BJ (cell line): ENCODE data around the gene ARL4D. TPM values are rescaled to one million over a fixed set of nuclear protein-coding genes. Genes with fewer than 3 reads are reported as not detected.

ENCODE experiments used
- CTCF ChIA-PET: fragments of 350-600 bp; formaldehyde crosslinking; extraction: SDS; loops from one replicate; lab custom pipeline; 2021; ENCODE audit warnings: antibody characterized with exemption, inconsistent platforms; lab: Yijun Ruan, JAX
- POLR2A ChIA-PET: fragments of 300-600 bp; sonication (Branson Sonifier 250); formaldehyde crosslinking; extraction: SDS; loops from one replicate; lab custom pipeline; 2021; ENCODE audit warnings: antibody characterized with exemption; lab: Charles Lee
- DNase-seq: peaks from one replicate; pipeline ENCODE4 v3.0.0-alpha.2; 2011; ENCODE audit warnings: low read depth
- H3K27me3 ChIP-seq: 2 replicates; pipeline ENCODE4 v1.6.0; 2011; ENCODE audit warnings: low read length; ENCODE audit not compliant: control insufficient read depth, insufficient read depth
- H3K36me3 ChIP-seq: 2 replicates; pipeline ENCODE4 v1.5.1; 2011; ENCODE audit warnings: low read length; ENCODE audit not compliant: control insufficient read depth, insufficient read depth
- H3K4me3 ChIP-seq: 2 replicates; pipeline ENCODE4 v1.5.1; 2011; ENCODE audit warnings: low read depth, mild to moderate bottlenecking, control low read depth, low read length
- polyA plus RNA-seq: library from polyadenylated mRNA; depleted of rRNA; stranded (reverse); fragments of >200 nt; gene quantifications from 2 replicates; pipeline ENCODE4 v1.2.3, GENCODE V29; 2011
- TF ChIP-seq, protein P1 (sequence below): IDR thresholded peaks from 2 replicates; pipeline ENCODE4 v1.5.1; 2011; ENCODE audit warnings: low read depth, mild to moderate bottlenecking, control low read depth, inconsistent platforms, low read length, moderate library complexity; ENCODE audit not compliant: insufficient read depth

ARL4D gene
- polyA plus RNA-seq, 1 experiment: 33.8 TPM

DNA sequence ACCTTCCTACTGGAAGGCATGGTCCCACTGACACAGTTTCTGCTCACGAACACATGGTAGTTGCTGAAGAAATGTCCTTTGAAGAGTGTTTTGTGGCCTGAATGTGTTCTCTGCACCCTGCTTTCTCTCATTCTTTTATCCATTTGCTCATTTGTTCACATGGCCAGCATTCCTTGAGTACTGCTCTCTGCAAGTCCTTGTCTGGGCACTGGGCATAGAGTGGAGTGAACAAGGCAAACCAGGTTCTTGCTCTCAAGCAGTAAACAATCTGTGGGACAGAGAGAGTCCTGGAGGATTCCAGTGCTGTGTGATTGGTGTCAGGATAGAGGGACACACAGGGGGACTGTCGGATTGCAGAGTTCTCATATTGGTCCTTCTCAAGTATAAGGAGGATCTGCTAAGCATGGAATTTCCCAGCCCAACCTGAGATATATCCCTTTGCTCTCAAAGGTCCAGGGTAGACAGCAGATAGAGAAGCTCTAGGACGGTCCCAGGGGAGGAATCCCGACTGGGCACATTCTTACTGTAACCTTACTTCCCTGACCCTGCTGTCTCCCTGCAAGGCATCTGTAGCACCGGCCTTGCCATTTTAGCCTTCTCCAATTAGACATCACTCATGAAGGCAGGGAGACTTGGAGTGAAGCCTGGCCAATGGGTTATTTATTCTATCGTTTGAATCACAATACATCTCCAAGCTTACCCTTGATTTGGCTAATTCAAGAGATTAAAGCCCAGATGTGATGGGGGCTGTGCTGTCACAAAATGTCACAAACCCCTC, 32.3 kb downstream of the ARL4D start:
- Histone ChIP-seq H3K4me3 (no peak overlapping the region), H3K36me3 (no peaks in the 10 kb centered on the region), H3K27me3 (no peaks in the 10 kb centered on the region)
- CTCF ChIA-PET: interaction anchor here (0.9 to 2.5 kb wide), 2 partner anchors 37 to 52 kb away, joined by 4 to 6 read pairs; partner anchors contain the start of gene DHX8
- DNase-seq: no peak
- TF ChIP-seq, protein P1, sequence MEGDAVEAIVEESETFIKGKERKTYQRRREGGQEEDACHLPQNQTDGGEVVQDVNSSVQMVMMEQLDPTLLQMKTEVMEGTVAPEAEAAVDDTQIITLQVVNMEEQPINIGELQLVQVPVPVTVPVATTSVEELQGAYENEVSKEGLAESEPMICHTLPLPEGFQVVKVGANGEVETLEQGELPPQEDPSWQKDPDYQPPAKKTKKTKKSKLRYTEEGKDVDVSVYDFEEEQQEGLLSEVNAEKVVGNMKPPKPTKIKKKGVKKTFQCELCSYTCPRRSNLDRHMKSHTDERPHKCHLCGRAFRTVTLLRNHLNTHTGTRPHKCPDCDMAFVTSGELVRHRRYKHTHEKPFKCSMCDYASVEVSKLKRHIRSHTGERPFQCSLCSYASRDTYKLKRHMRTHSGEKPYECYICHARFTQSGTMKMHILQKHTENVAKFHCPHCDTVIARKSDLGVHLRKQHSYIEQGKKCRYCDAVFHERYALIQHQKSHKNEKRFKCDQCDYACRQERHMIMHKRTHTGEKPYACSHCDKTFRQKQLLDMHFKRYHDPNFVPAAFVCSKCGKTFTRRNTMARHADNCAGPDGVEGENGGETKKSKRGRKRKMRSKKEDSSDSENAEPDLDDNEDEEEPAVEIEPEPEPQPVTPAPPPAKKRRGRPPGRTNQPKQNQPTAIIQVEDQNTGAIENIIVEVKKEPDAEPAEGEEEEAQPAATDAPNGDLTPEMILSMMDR: no peak
- POLR2A ChIA-PET: interaction anchor here (1.3 kb wide), 1 partner anchor 33 kb away, joined by 3 read pairs; no protein-coding TSS in a partner anchor

DNA sequence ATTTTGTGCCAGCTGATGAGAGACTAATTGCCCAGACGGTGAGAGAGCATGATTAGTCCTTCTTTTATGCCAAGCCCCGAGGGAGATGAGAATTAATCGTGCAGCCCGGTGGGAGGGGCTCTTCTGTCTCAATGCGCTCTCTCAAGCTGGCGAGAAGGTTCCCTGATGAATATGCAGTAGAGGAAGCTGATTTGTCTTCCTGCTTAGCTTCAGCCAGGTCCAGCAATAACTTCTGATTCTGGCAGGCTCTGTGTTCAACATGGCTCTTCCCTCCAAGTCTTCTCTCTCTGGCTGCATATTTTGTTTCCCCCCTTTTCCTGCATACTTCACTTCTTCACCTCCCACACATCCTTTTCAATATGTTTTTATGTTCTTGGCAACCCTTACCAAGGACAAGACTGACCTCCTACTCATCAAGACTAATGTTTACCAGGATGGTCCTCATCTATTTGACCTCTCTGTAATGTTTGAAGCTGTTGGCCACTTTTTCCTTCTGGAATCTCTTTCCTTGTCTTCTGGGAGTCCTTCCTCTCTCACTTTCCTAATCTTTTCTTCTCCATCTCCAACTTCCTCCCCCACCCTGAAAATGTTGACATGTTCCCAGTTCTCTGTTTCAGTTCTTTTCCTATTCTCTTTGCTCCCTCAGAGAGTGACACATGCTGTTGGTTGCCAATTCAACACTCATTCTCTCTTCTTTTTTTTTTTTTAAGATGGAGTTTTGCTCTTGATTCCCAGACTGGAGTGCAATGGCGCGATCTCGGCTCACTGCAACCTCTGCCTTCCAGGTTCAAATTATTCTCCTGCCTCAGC, 33.1 kb downstream of the ARL4D start:
- TF ChIP-seq, protein P1: no peak
- CTCF ChIA-PET: interaction anchor here (0.9 to 2.5 kb wide), 2 partner anchors 38 to 52 kb away, joined by 4 to 6 read pairs; partner anchors contain the start of gene DHX8
- POLR2A ChIA-PET: interaction anchor here (1.3 kb wide), 1 partner anchor 33 kb away, joined by 3 read pairs; no protein-coding TSS in a partner anchor
- Histone ChIP-seq H3K27me3 (no peaks in the 10 kb centered on the region), H3K4me3 (no peak overlapping the region), H3K36me3 (no peaks in the 10 kb centered on the region)
- no peak for DNase-seq

DNA sequence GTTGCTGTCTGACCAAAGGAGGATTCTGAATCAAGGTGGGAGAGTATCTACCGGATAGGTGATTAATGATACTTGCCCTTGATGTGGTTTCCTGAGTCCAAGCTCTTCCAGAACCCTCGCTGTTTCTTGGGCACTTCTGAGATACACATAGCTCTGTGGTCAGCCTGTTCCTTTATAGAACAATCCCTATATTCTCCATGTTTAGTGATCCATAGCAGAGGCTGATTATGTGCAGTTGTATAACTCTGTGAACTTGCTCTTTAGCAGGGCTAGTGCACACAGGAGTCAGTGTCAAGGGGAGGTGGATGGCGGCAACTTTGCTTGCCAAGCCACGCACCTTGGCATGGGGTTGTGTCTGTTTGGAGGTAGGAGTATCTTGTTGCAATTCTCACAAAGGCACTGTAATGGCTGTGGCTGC, 36.1 kb downstream of the ARL4D start:
- no peaks in the 10 kb centered on the region for H3K36me3 ChIP-seq
- H3K4me3 ChIP-seq: no peak overlapping the region
- DNase-seq: no peak
- H3K27me3 ChIP-seq: no peaks in the 10 kb centered on the region; the same call in 1 of the 2 replicates
- TF ChIP-seq, protein P1: no peak
- POLR2A ChIA-PET: no interaction called here
- CTCF ChIA-PET: no interaction called here

DNA sequence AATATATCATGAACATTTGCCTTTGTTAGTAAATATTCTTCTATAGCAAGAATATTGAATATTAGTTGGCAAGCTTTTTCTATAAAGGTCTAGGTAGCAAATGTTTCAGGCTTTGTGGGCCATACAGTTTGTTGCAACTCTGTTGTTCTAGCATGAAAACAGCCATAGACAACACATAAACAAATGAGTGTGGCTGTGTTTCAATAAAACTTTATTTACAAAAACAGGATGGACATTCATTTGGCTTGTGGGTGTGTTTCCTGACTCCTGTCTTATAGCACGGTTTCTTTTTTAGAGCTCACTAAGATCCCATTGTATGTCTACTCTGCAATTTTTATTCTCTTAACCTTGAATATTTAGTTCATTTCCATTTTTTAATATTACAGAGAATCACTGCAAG, 39.0 kb downstream of the ARL4D start:
- TF ChIP-seq, protein P1: no peak
- Histone ChIP-seq H3K36me3 (no peaks in the 10 kb centered on the region), H3K4me3 (no peak overlapping the region), H3K27me3 (no peaks in the 10 kb centered on the region; the same call in 1 of the 2 replicates)
- DNase-seq: no peak
- ChIA-PET CTCF (interaction anchor here (1.2 kb wide), 1 partner anchor 9 kb away, joined by 5 read pairs; no protein-coding TSS in a partner anchor), POLR2A (no interaction called here)

DNA sequence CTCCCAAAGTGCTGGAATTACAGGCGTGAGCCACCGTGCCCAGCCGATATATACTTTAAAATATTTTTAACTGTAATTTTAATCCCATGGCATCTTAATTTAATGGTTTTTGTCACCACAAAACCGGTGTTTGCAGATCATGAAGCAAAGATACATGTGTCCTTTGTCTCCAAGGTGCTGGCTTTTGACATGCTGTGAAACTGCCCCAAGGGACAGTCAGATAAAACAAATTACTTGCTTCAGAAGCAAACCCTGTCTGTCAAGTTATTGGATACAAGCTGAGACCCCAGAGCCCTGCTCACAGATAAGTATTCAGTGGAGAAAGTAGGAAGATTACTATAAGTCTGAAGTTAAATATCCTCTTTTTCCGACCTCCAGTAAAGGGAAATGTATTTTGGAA, 39.8 kb downstream of the ARL4D start:
- Histone ChIP-seq H3K27me3 (no peaks in the 10 kb centered on the region; the same call in 1 of the 2 replicates), H3K4me3 (no peak overlapping the region), H3K36me3 (no peaks in the 10 kb centered on the region)
- ChIA-PET POLR2A (no interaction called here), CTCF (interaction anchor here (1.2 kb wide), 1 partner anchor 10 kb away, joined by 3 read pairs; no protein-coding TSS in a partner anchor)
- DNase-seq: no peak
- TF ChIP-seq, protein P1: no peak
